ENCODE data around the gene NIBAN1.

The NIBAN1 gene, protein sequence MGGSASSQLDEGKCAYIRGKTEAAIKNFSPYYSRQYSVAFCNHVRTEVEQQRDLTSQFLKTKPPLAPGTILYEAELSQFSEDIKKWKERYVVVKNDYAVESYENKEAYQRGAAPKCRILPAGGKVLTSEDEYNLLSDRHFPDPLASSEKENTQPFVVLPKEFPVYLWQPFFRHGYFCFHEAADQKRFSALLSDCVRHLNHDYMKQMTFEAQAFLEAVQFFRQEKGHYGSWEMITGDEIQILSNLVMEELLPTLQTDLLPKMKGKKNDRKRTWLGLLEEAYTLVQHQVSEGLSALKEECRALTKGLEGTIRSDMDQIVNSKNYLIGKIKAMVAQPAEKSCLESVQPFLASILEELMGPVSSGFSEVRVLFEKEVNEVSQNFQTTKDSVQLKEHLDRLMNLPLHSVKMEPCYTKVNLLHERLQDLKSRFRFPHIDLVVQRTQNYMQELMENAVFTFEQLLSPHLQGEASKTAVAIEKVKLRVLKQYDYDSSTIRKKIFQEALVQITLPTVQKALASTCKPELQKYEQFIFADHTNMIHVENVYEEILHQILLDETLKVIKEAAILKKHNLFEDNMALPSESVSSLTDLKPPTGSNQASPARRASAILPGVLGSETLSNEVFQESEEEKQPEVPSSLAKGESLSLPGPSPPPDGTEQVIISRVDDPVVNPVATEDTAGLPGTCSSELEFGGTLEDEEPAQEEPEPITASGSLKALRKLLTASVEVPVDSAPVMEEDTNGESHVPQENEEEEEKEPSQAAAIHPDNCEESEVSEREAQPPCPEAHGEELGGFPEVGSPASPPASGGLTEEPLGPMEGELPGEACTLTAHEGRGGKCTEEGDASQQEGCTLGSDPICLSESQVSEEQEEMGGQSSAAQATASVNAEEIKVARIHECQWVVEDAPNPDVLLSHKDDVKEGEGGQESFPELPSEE

GRCh38 chr1:184974056-184974836 lies at the start of gene NIBAN1:
Gene NIBAN1, minus strand, starts transcription at chr1:184974508. Its CDS starts 152 bp downstream, at chr1:184974356.
- H3K4me3 ChIP-seq (replicated peaks in 1 of 2; ENCODE audit: low read depth in 2 of 2, low read length in 2 of 2) = peak within 1 kb of the TSS; percentile 64 to 69
- peak; percentile 58 to 71 for DNase-seq (ENCODE audit: low read depth in 2 of 2)
- TF ChIP-seq, protein P1, sequence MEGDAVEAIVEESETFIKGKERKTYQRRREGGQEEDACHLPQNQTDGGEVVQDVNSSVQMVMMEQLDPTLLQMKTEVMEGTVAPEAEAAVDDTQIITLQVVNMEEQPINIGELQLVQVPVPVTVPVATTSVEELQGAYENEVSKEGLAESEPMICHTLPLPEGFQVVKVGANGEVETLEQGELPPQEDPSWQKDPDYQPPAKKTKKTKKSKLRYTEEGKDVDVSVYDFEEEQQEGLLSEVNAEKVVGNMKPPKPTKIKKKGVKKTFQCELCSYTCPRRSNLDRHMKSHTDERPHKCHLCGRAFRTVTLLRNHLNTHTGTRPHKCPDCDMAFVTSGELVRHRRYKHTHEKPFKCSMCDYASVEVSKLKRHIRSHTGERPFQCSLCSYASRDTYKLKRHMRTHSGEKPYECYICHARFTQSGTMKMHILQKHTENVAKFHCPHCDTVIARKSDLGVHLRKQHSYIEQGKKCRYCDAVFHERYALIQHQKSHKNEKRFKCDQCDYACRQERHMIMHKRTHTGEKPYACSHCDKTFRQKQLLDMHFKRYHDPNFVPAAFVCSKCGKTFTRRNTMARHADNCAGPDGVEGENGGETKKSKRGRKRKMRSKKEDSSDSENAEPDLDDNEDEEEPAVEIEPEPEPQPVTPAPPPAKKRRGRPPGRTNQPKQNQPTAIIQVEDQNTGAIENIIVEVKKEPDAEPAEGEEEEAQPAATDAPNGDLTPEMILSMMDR (IDR thresholded peaks at IDR 0.05; ENCODE audit: low read depth, low read length) = no peak

- TF ChIP-seq, protein P1 (IDR thresholded peaks at IDR 0.05; ENCODE audit: low read depth, low read length) = no peak
- no peak overlapping the region for H3K4me3 ChIP-seq (replicated peaks in 1 of 2; ENCODE audit: low read depth in 2 of 2, low read length in 2 of 2)
These were observed 43.7 kb upstream of the NIBAN1 start for GRCh38 chr1:185017966-185018365.

GRCh38 chr1:185017338-185017737 lies 43.0 kb upstream of the NIBAN1 start:
- TF ChIP-seq, protein P1 (IDR thresholded peaks at IDR 0.05; ENCODE audit: low read depth, low read length) = no peak
- no peak overlapping the region for H3K4me3 ChIP-seq (replicated peaks in 1 of 2; ENCODE audit: low read depth in 2 of 2, low read length in 2 of 2)
- DNase-seq (ENCODE audit: low read depth in 2 of 2) = peak; percentile 81 to 91

More at GRCh38 chr1:185017966-185018365, 43.7 kb upstream of the NIBAN1 start:
- no peak for DNase-seq (ENCODE audit: low read depth in 2 of 2)

DNA sequence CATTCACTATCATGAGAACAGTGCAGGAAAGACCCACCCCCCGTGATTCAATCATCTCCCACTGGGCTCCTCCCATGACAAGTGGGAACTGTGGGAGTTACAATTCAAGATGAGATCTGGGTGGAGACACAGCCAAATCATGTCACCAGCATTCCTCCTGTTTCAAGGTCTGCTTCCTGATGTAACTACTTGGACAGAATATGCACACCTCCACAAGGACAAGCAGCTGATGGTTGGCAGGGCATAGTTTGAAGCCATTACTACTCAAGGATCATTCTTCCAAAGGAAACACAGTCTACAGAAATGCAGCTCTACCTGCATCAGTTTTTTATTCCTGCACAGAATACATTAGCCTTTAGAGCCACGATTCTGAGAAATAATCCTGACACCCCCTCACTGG lies 42.6 kb upstream of the NIBAN1 start:
- peak; percentile 7 to 36 for DNase-seq (ENCODE audit: low read depth in 2 of 2)
- TF ChIP-seq, protein P1 (IDR thresholded peaks at IDR 0.05; ENCODE audit: low read depth, low read length) = no peak

DNA sequence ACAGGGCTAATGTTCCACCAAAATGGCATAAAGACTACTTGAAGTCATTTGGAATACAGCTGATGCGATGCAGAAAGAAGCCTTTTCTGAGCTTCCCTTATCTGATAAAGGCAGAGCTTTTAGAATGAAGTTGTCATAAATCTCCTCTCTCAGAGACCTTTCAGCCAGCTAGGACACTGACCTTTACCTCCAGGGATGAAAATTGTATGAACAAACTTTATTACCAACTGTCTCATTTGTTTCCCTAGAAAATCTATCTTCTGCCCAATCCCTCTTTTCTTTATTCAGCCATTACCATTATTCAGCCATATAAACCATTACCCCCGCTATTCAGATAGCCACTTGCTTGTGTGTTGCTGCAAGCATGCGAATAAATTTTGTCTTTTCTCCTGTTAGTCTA lies 41.3 kb upstream of the NIBAN1 start:
- no peak for DNase-seq (ENCODE audit: low read depth in 2 of 2)
- H3K4me3 ChIP-seq (replicated peaks in 1 of 2; ENCODE audit: low read depth in 2 of 2, low read length in 2 of 2) = no peak overlapping the region
- TF ChIP-seq, protein P1 (IDR thresholded peaks at IDR 0.05; ENCODE audit: low read depth, low read length) = no peak

More for the DNA sequence above, 42.6 kb upstream of the NIBAN1 start:
- H3K4me3 ChIP-seq (replicated peaks in 1 of 2; ENCODE audit: low read depth in 2 of 2, low read length in 2 of 2) = no peak overlapping the region

DNA sequence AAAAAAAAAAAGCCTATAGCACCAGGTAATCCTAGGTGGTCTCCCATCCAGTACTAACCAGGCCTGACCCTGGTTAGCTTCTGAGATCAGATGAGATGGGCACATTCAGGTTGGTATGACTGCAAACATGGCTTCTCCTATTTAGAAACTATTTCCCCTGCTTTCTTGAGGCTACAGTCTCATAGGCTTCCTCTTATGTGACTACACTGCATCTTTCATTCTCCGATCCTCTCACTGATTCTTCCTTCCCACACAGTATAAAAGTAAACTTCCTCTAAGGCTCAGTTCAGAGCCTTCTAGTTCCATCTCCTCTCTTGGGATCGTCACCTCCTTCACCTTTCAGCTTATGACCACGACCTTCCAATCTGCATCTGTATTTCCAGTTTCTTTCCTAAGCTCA lies 40.6 kb upstream of the NIBAN1 start:
- TF ChIP-seq, protein P1 (IDR thresholded peaks at IDR 0.05; ENCODE audit: low read depth, low read length) = no peak
- DNase-seq (ENCODE audit: low read depth in 2 of 2) = no peak
- no peak overlapping the region for H3K4me3 ChIP-seq (replicated peaks in 1 of 2; ENCODE audit: low read depth in 2 of 2, low read length in 2 of 2)
